Measurements from ENCODE around the gene RPS6KB2. TPM values are rescaled to one million over a fixed set of nuclear protein-coding genes. Genes with fewer than 3 reads are reported as not detected.
"Not testable (repeated sequence)": the region's sequence is repeated elsewhere in the genome, so short reads cannot be mapped to it uniquely, and the experiment has no call there.

RPS6KB2 gene
- total RNA-seq, 2 experiments from 2014 or later = 57.5 to 68.1 TPM

GRCh38 chr11:67427364-67427859 lies 882 bp upstream of the RPS6KB2 start:
- ChIA-PET CTCF (interaction anchor here (1.0 to 2.6 kb wide), 4 partner anchors 11 to 41 kb away, joined by 3 to 14 read pairs (median 4); partner anchors contain the start of genes PTPRCAP, TBC1D10C and TMEM134), POLR2A (interaction anchor here (1.2 kb wide), 1 partner anchor 22 kb away, joined by 4 read pairs; no protein-coding TSS in a partner anchor)
- Mint-ChIP-seq H3K36me3 (ENCODE audit: low read depth) (peaks cover 16% of the 10 kb centered on the region), H3K27ac (peak overlapping the region; percentile 94), H3K4me3 (peak overlapping the region; percentile 95), H3K4me1 (peaks cover 60% of the 10 kb centered on the region)
- H3K9me3 Mint-ChIP-seq, H3K27me3 Mint-ChIP-seq, DNase-seq: not testable (repeated sequence)

- peaks cover 68% of the 10 kb centered on the region for H3K4me1 Mint-ChIP-seq
- H3K9me3 Mint-ChIP-seq = no peaks in the 10 kb centered on the region
- peaks cover 28% of the 10 kb centered on the region for H3K36me3 Mint-ChIP-seq (ENCODE audit: low read depth)
- no peak for DNase-seq
- no peaks in the 10 kb centered on the region for H3K27me3 Mint-ChIP-seq
- peak overlapping the region; percentile 95 for H3K4me3 Mint-ChIP-seq
- ChIA-PET POLR2A (interaction anchor here (0.6 kb wide), 1 partner anchor 55 kb away, joined by 4 read pairs; no protein-coding TSS in a partner anchor), CTCF (interaction anchor here (0.8 to 2.6 kb wide), 4 partner anchors 9 to 78 kb away, joined by 3 to 14 read pairs (median 4); partner anchors contain the start of gene PTPRCAP)
- peak overlapping the region; percentile 94 for H3K27ac Mint-ChIP-seq
Measured at GRCh38 chr11:67429038-67429668, 859 bp downstream of the RPS6KB2 start.

- Mint-ChIP-seq H3K36me3 (ENCODE audit: low read depth) (peaks cover 31% of the 10 kb centered on the region), H3K27ac (peak overlapping the region; percentile 94), H3K27me3 (no peaks in the 10 kb centered on the region), H3K4me1 (peaks cover 66% of the 10 kb centered on the region), H3K9me3 (no peaks in the 10 kb centered on the region), H3K4me3 (peak overlapping the region; percentile 95)
- ChIA-PET CTCF (interaction anchor here (0.7 to 1.2 kb wide), 3 partner anchors 27 to 79 kb away, joined by 3 to 5 read pairs (median 3); no protein-coding TSS in a partner anchor), POLR2A (no interaction called here)
- DNase-seq = no peak
Measured at GRCh38 chr11:67429722-67430121, 1.4 kb downstream of the RPS6KB2 start.

GRCh38 chr11:67431346-67432249 lies 3.3 kb downstream of the RPS6KB2 start:
- DNase-seq = no peak
- ChIA-PET CTCF (interaction anchor here (0.6 to 2.1 kb wide), 3 partner anchors 30 to 50 kb away, joined by 3 to 7 read pairs (median 3); partner anchors contain the start of gene PPP1CA), POLR2A (interaction anchor here (0.6 kb wide), 1 partner anchor 219 kb away, joined by 3 read pairs; the partner anchor contains the start of gene ACY3)
- H3K9me3 Mint-ChIP-seq = no peaks in the 10 kb centered on the region
- peak overlapping the region; percentile 31 for H3K4me3 Mint-ChIP-seq
- H3K4me1 Mint-ChIP-seq = peaks cover 65% of the 10 kb centered on the region
- peaks cover 43% of the 10 kb centered on the region for H3K36me3 Mint-ChIP-seq (ENCODE audit: low read depth)
- H3K27ac Mint-ChIP-seq = peak overlapping the region; percentile 50
- no peaks in the 10 kb centered on the region for H3K27me3 Mint-ChIP-seq

GRCh38 chr11:67432655-67433349 lies 4.5 kb downstream of the RPS6KB2 start:
- CTCF ChIA-PET = interaction anchor here (1.0 to 2.1 kb wide), 3 partner anchors 19 to 46 kb away, joined by 3 to 7 read pairs (median 5); partner anchors contain the start of gene PPP1CA
- Mint-ChIP-seq H3K4me3 (peak overlapping the region; percentile 31), H3K9me3 (no peaks in the 10 kb centered on the region), H3K4me1 (peaks cover 57% of the 10 kb centered on the region), H3K27ac (peak overlapping the region; percentile 50), H3K36me3 (ENCODE audit: low read depth) (peaks cover 50% of the 10 kb centered on the region), H3K27me3 (no peaks in the 10 kb centered on the region)
- POLR2A ChIA-PET = interaction anchor here (0.6 to 1.0 kb wide), 3 partner anchors 29 to 1913 kb away, joined by 3 to 9 read pairs (median 3); partner anchors contain the start of genes ACY3 and TBC1D10C
- no peak for DNase-seq

GRCh38 chr11:67433536-67434394 lies 5.5 kb downstream of the RPS6KB2 start:
- CTCF ChIA-PET = interaction anchor here (1.0 to 2.1 kb wide), 3 partner anchors 20 to 32 kb away, joined by 3 to 7 read pairs (median 5); partner anchors contain the start of genes PPP1CA and TBC1D10C
- Mint-ChIP-seq H3K4me3 (peak overlapping the region; percentile 38), H3K36me3 (ENCODE audit: low read depth) (peaks cover 57% of the 10 kb centered on the region), H3K9me3 (no peaks in the 10 kb centered on the region), H3K27ac (peak overlapping the region; percentile 68), H3K4me1 (peaks cover 56% of the 10 kb centered on the region), H3K27me3 (no peaks in the 10 kb centered on the region)
- DNase-seq = no peak
- POLR2A ChIA-PET = interaction anchor here (0.6 to 1.0 kb wide), 2 partner anchors 30 to 1914 kb away, joined by 3 to 9 read pairs; partner anchors contain the start of gene TBC1D10C

- DNase-seq = no peak
- ChIA-PET POLR2A (no interaction called here), CTCF (interaction anchor here (0.7 to 2.1 kb wide), 4 partner anchors 21 to 37 kb away, joined by 3 to 5 read pairs (median 3); partner anchors contain the start of gene TBC1D10C)
- H3K4me1 Mint-ChIP-seq = peaks cover 58% of the 10 kb centered on the region
- no peaks in the 10 kb centered on the region for H3K9me3 Mint-ChIP-seq
- peak overlapping the region; percentile 38 for H3K4me3 Mint-ChIP-seq
- H3K27me3 Mint-ChIP-seq = no peaks in the 10 kb centered on the region
- peak overlapping the region; percentile 64 for H3K27ac Mint-ChIP-seq
- peaks cover 63% of the 10 kb centered on the region for H3K36me3 Mint-ChIP-seq (ENCODE audit: low read depth)
Measured at GRCh38 chr11:67434395-67434881, 6.1 kb downstream of the RPS6KB2 start.

GRCh38 chr11:67435031-67435726 lies 6.9 kb downstream of the RPS6KB2 start:
- H3K27ac Mint-ChIP-seq = peak overlapping the region; percentile 77
- H3K27me3 Mint-ChIP-seq = no peaks in the 10 kb centered on the region
- peak overlapping the region; percentile 98 for H3K4me3 Mint-ChIP-seq
- H3K4me1 Mint-ChIP-seq = peaks cover 61% of the 10 kb centered on the region
- CTCF ChIA-PET = interaction anchor here (0.7 to 2.1 kb wide), 4 partner anchors 22 to 37 kb away, joined by 3 to 5 read pairs (median 3); partner anchors contain the start of gene TBC1D10C
- no peaks in the 10 kb centered on the region for H3K9me3 Mint-ChIP-seq
- POLR2A ChIA-PET = no interaction called here
- H3K36me3 Mint-ChIP-seq (ENCODE audit: low read depth) = peaks cover 68% of the 10 kb centered on the region
- no peak for DNase-seq

- no peak for DNase-seq
- H3K27me3 Mint-ChIP-seq = no peaks in the 10 kb centered on the region
- CTCF ChIA-PET = interaction anchor here (1.2 to 4.2 kb wide), 4 partner anchors 11 to 136 kb away, joined by 4 to 29 read pairs (median 14); partner anchors contain the start of gene PPP1CA
- POLR2A ChIA-PET = interaction anchor here (0.7 to 2.9 kb wide), 4 partner anchors 28 to 47 kb away, joined by 3 to 18 read pairs (median 6); partner anchors contain the start of genes AIP and PPP1CA
- peak overlapping the region; percentile 89 for H3K27ac Mint-ChIP-seq
- H3K4me1 Mint-ChIP-seq = peaks cover 63% of the 10 kb centered on the region
- H3K36me3 Mint-ChIP-seq (ENCODE audit: low read depth) = peaks cover 67% of the 10 kb centered on the region
- peak overlapping the region; percentile 98 for H3K4me3 Mint-ChIP-seq
- no peaks in the 10 kb centered on the region for H3K9me3 Mint-ChIP-seq
Measured at GRCh38 chr11:67435727-67436458, 7.6 kb downstream of the RPS6KB2 start.
